Astrocyte (in vitro differentiated cells and primary cell): ENCODE results near the gene OMD.

Experiments
- CTCF ChIP-seq: IDR thresholded peaks from 2 replicates; pipeline ENCODE4 v1.5.1; 2011; ENCODE audit warnings: low read depth, mild to moderate bottlenecking, inconsistent platforms, low read length, moderate library complexity; ENCODE audit not compliant: insufficient read depth
- EZH2 ChIP-seq: IDR thresholded peaks from 2 replicates; pipeline ENCODE4 v1.6.1; 2012; ENCODE audit warnings: mild to moderate bottlenecking, low read length, inconsistent platforms; ENCODE audit not compliant: insufficient read depth

GRCh38 chr9:92385477-92385876 lies 38.8 kb downstream of the OMD start:
- TF ChIP-seq CTCF (no peak), EZH2 (no peak)
